Activated CD8-positive, alpha-beta T cell treated with anti-CD3 and anti-CD28 coated beads for 36 hours (primary cell): ENCODE data around the gene TNFSF15. TPM values are rescaled to one million over a fixed set of nuclear protein-coding genes. Genes with fewer than 3 reads are reported as not detected.

Experiments used
- ATAC-seq: fragments of 200-7000 bp; cut with Tn5 transposase; one replicate; pipeline ENCODE4 v1.10.0; 2021; ENCODE audit warnings: mild to moderate bottlenecking, moderate library complexity
- CTCF ChIA-PET: fragments of 350-600 bp; sonication (Branson Sonifier 250); formaldehyde crosslinking; loops from one replicate; lab custom pipeline; 2021; ENCODE audit warnings: antibody characterized with exemption; lab: Charles Lee
- POLR2A ChIA-PET: fragments of 350-600 bp; sonication (Branson Sonifier 250); formaldehyde crosslinking; loops from one replicate; lab custom pipeline; 2021; ENCODE audit warnings: antibody characterized with exemption; lab: Charles Lee
- DNase-seq: peaks from one replicate; pipeline ENCODE4 v3.0.0-alpha.2; 2020
- H3K27ac Mint-ChIP-seq: one replicate; pipeline ENCODE4 v1.8.0; 2021; ENCODE audit warnings: mild to moderate bottlenecking, mixed read lengths
- H3K27me3 Mint-ChIP-seq: one replicate; pipeline ENCODE4 v1.8.0; 2021; ENCODE audit warnings: mixed read lengths
- H3K36me3 Mint-ChIP-seq: one replicate; pipeline ENCODE4 v1.8.0; 2021; ENCODE audit warnings: low read depth, mixed read lengths
- H3K4me1 Mint-ChIP-seq: one replicate; pipeline ENCODE4 v1.8.0; 2021; ENCODE audit warnings: low read depth, mixed read lengths
- H3K4me3 Mint-ChIP-seq: one replicate; pipeline ENCODE4 v1.8.0; 2021; ENCODE audit warnings: mild to moderate bottlenecking, moderate library complexity, mixed read lengths
- H3K9me3 Mint-ChIP-seq: one replicate; pipeline ENCODE4 v1.8.0; 2021; ENCODE audit warnings: mixed read lengths
- CTCF ChIP-seq: fragments of 200-600 bp; IDR thresholded peaks from one replicate; pipeline ENCODE4 v1.8.0; 2022; ENCODE audit warnings: antibody characterized with exemption, mild to moderate bottlenecking
- intact Hi-C: fragments of 100-400 bp; cut with micrococcal nuclease; formaldehyde crosslinking; loops from one replicate; pipeline ENCODE4 v1.10.0; 2022
- total RNA-seq, 2 experiments: library from RNA; stranded (reverse); gene quantifications; one replicate each; pipeline ENCODE4 v1.2.3, GENCODE V29; 2021

The TNFSF15 gene
- total RNA-seq, 2 experiments from 2014 or later, result 0.16 to 0.23 TPM

GRCh38 chr9:114847492-114848417 lies 41.9 kb upstream of the TNFSF15 start:
- POLR2A ChIA-PET, result interaction anchor here (0.6 kb wide), 1 partner anchor 23 kb away, joined by 3 read pairs; no protein-coding TSS in a partner anchor
- peaks cover 2% of the 10 kb centered on the region for H3K9me3 Mint-ChIP-seq
- ATAC-seq, result peak; percentile 52

GRCh38 chr9:114845373-114845772 lies 39.5 kb upstream of the TNFSF15 start:
- ATAC-seq (no peak), DNase-seq (no peak)
- CTCF ChIA-PET, result no interaction called here
- no peaks in the 10 kb centered on the region for H3K27me3 Mint-ChIP-seq
- no peak overlapping the region for H3K27ac Mint-ChIP-seq
- no peak overlapping the region for H3K4me3 Mint-ChIP-seq
- H3K9me3 Mint-ChIP-seq, result no peaks in the 10 kb centered on the region
- POLR2A ChIA-PET, result no interaction called here
- H3K4me1 Mint-ChIP-seq, result peaks cover 13% of the 10 kb centered on the region
- no peaks in the 10 kb centered on the region for H3K36me3 Mint-ChIP-seq
- TF ChIP-seq CTCF, result no peak
- intact Hi-C loops, result no loop called here

More at GRCh38 chr9:114847492-114848417, 41.9 kb upstream of the TNFSF15 start:
- CTCF ChIA-PET, result interaction anchor here (1.1 kb wide), 1 partner anchor 13 kb away, joined by 3 read pairs; no protein-coding TSS in a partner anchor
- H3K27ac Mint-ChIP-seq, result no peak overlapping the region
- no peak for DNase-seq
- TF ChIP-seq CTCF, result no peak
- H3K4me3 Mint-ChIP-seq, result no peak overlapping the region
- intact Hi-C loops, result no loop called here
- no peaks in the 10 kb centered on the region for H3K27me3 Mint-ChIP-seq
- peaks cover 26% of the 10 kb centered on the region for H3K4me1 Mint-ChIP-seq
- H3K36me3 Mint-ChIP-seq, result no peaks in the 10 kb centered on the region

- Mint-ChIP-seq H3K27me3 (no peaks in the 10 kb centered on the region), H3K4me3 (no peak overlapping the region), H3K9me3 (no peaks in the 10 kb centered on the region), H3K4me1 (peaks cover 10% of the 10 kb centered on the region), H3K27ac (no peak overlapping the region), H3K36me3 (no peaks in the 10 kb centered on the region)
- DNase-seq, result no peak
- ATAC-seq, result no peak
- ChIA-PET CTCF (no interaction called here), POLR2A (no interaction called here)
- intact Hi-C loops, result no loop called here
- TF ChIP-seq CTCF, result no peak
These were observed 38.9 kb upstream of the TNFSF15 start for GRCh38 chr9:114844766-114845165.

- intact Hi-C loops, result no loop called here
These were observed 32.1 kb upstream of the TNFSF15 start for GRCh38 chr9:114837923-114838322.

More at GRCh38 chr9:114837923-114838322, 32.1 kb upstream of the TNFSF15 start:
- DNase-seq, result no peak
- Mint-ChIP-seq H3K36me3 (no peaks in the 10 kb centered on the region), H3K4me1 (peaks cover 5% of the 10 kb centered on the region), H3K27ac (no peak overlapping the region), H3K4me3 (no peak overlapping the region), H3K9me3 (no peaks in the 10 kb centered on the region), H3K27me3 (no peaks in the 10 kb centered on the region)
- TF ChIP-seq CTCF, result no peak
- no peak for ATAC-seq
- ChIA-PET POLR2A (no interaction called here), CTCF (interaction anchor here (0.8 kb wide), 1 partner anchor 13 kb away, joined by 3 read pairs; no protein-coding TSS in a partner anchor)
